ENCODE measurements around the gene NEU4. TPM values are rescaled to one million over a fixed set of nuclear protein-coding genes. Genes with fewer than 3 reads are reported as not detected.

Gene NEU4
- total RNA-seq, 4 donors from 2014 or later, result 58.1 to 195 (median 93.9) TPM

DNA sequence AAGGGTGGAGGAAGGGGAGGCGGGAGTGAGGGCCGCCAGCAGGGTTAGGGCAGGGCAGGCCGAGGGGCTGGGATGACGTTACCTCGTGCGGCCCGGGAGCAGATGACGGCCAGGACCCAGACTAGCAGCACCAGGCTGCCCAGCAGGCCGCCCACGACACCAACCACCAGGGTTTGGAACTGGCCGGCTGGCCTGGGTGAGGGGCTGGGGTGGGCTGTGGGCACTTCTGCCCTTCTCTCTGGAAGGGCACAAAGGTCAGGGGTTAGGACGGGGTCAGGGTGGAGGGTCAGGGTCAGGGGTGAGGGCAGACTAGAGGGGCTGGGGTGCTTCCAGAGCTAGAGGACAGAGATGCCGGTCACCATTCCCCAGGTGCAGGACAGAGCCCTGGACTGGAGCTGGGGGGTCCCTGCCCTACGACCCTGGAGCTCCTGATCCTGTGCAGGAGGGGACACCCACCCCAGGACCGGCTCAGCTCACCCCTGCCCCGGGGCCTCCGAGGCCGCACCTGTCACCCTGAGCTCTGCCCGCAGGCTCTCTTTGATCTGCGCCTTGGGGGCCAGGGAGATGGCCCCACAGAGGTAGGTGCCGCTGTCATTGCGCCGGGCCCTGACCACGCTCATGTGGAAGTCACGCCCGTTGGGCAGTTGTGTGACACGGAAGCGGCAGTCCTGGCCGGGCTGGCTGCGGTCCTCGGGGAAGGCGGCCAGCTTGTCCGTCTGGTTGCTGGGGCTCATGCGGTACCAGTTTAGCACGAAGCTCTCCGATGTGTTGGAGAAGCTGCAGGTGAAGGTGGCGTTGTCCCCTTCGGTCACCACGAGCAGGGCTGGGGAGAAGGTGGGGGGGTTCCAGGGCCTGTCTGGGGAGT lies 43.4 kb downstream of the NEU4 start:
- Histone ChIP-seq H3K36me3 (no peaks in the 10 kb centered on the region), H3K27ac (no peak overlapping the region), H3K4me1 (no peaks in the 10 kb centered on the region), H3K27me3 (peaks cover 2% of the 10 kb centered on the region), H3K4me3 (no peak overlapping the region), H3K9me3 (no peaks in the 10 kb centered on the region)
- no peak for DNase-seq
- 65 to 89% methylated on average over 4 to 27 of the region's 39 CpGs for WGBS, 2 donors (ENCODE audit: low coverage in 1 of 2)
- TF ChIP-seq POLR2A (IDR thresholded peaks at IDR 0.05) (no peak), EP300 (IDR thresholded peaks at IDR 0.05; ENCODE audit: low read depth) (no peak), POLR2AphosphoS5 (IDR thresholded peaks at IDR 0.05) (no peak)
- TF ChIP-seq, protein P1, sequence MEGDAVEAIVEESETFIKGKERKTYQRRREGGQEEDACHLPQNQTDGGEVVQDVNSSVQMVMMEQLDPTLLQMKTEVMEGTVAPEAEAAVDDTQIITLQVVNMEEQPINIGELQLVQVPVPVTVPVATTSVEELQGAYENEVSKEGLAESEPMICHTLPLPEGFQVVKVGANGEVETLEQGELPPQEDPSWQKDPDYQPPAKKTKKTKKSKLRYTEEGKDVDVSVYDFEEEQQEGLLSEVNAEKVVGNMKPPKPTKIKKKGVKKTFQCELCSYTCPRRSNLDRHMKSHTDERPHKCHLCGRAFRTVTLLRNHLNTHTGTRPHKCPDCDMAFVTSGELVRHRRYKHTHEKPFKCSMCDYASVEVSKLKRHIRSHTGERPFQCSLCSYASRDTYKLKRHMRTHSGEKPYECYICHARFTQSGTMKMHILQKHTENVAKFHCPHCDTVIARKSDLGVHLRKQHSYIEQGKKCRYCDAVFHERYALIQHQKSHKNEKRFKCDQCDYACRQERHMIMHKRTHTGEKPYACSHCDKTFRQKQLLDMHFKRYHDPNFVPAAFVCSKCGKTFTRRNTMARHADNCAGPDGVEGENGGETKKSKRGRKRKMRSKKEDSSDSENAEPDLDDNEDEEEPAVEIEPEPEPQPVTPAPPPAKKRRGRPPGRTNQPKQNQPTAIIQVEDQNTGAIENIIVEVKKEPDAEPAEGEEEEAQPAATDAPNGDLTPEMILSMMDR (IDR thresholded peaks at IDR 0.05), result no peak
- in situ Hi-C loops (cut with MboI; ENCODE audit: low pct_ligation_motif_present in 1 of 4, low pct_unique_long_range_greater_than_20kb in 1 of 4, low sequenced_read_pairs in 3 of 4) (no loop called here), intact Hi-C loops (cut with DNase I; ENCODE audit: low total_unique reads) (no loop called here)

DNA sequence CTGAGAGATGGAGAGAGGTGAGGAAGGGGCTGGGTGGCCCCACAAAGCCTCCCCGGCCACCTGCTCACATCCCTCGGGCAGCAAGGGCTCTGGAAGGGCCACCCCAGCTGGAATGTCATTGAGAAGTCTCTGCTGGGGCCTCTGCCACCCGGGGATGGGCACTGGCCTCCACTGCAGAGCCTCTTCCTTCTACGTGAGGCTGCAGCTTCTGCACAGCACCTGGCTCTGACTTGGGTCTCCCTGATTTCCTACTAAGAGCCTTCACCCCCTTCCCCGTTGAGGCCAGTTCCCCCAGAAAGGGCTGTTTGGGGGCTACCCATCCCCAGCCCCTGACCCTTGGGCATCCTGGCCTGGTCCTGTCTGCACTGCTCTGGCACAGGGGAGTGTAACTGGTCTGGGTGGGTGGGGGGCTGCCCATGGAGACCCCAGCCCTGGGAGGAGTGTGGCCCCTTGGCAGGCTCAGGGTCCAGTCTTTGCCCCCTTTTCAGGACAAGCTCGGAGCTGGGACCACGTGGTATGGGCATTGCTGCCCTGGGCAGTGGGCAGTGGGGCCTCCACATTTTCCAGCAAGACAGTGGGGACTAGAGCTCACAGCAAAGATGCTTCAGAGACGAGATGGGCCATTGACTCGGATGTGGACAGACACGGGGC lies 44.1 kb downstream of the NEU4 start:
- Histone ChIP-seq H3K36me3 (no peaks in the 10 kb centered on the region), H3K27ac (no peak overlapping the region), H3K9me3 (no peaks in the 10 kb centered on the region), H3K4me1 (no peaks in the 10 kb centered on the region), H3K27me3 (peaks cover 7% of the 10 kb centered on the region), H3K4me3 (no peak overlapping the region)
- intact Hi-C loops (cut with DNase I; ENCODE audit: low total_unique reads) (no loop called here), in situ Hi-C loops (cut with MboI; ENCODE audit: low pct_ligation_motif_present in 1 of 4, low pct_unique_long_range_greater_than_20kb in 1 of 4, low sequenced_read_pairs in 3 of 4) (no loop called here)
- no peak for TF ChIP-seq POLR2A (IDR thresholded peaks at IDR 0.05)
- DNase-seq, result no peak
- WGBS, 2 donors (ENCODE audit: low coverage in 1 of 2), result 82% methylated on average over 10 of the region's 10 CpGs; no CpG with 5 or more reads in 1 of the 2 donors

GRCh38 chr2:241853651-241854341 lies 44.8 kb downstream of the NEU4 start:
- H3K9me3 ChIP-seq, result no peaks in the 10 kb centered on the region
- TF ChIP-seq EP300 (IDR thresholded peaks at IDR 0.05; ENCODE audit: low read depth) (no peak), POLR2A (IDR thresholded peaks at IDR 0.05) (no peak), POLR2AphosphoS5 (IDR thresholded peaks at IDR 0.05) (no peak)
- TF ChIP-seq, protein P1 (IDR thresholded peaks at IDR 0.05), result no peak
- no peak overlapping the region for H3K27ac ChIP-seq
- H3K4me3 ChIP-seq, result no peak overlapping the region
- DNase-seq, result no peak
- peaks cover 7% of the 10 kb centered on the region for H3K27me3 ChIP-seq
- intact Hi-C loops (cut with DNase I; ENCODE audit: low total_unique reads), result no loop called here
- no peaks in the 10 kb centered on the region for H3K36me3 ChIP-seq
- H3K4me1 ChIP-seq, result peaks cover 0 to 2% (median 1%) of the 10 kb centered on the region in 4 donors
- 77% methylated on average over 19 of the region's 27 CpGs; no CpG with 5 or more reads in 1 of the 2 donors for WGBS, 2 donors (ENCODE audit: low coverage in 1 of 2)
- in situ Hi-C loops (cut with MboI; ENCODE audit: low pct_ligation_motif_present in 1 of 4, low pct_unique_long_range_greater_than_20kb in 1 of 4, low sequenced_read_pairs in 3 of 4), result no loop called here

- Histone ChIP-seq H3K9me3 (no peaks in the 10 kb centered on the region), H3K27me3 (peaks cover 14% of the 10 kb centered on the region), H3K36me3 (no peaks in the 10 kb centered on the region), H3K4me3 (no peak overlapping the region), H3K4me1 (peaks cover 5 to 10% (median 9%) of the 10 kb centered on the region in 4 donors), H3K27ac (no peak overlapping the region)
- DNase-seq, result no peak
- in situ Hi-C loops (cut with MboI; ENCODE audit: low pct_ligation_motif_present in 1 of 4, low pct_unique_long_range_greater_than_20kb in 1 of 4, low sequenced_read_pairs in 3 of 4), result no loop called here
- no peak for TF ChIP-seq EP300 (IDR thresholded peaks at IDR 0.05; ENCODE audit: low read depth)
- TF ChIP-seq, protein P1 (IDR thresholded peaks at IDR 0.05), result no peak
- TF ChIP-seq POLR2AphosphoS5 (IDR thresholded peaks at IDR 0.05), result no peak
- no peak for TF ChIP-seq POLR2A (IDR thresholded peaks at IDR 0.05)
- WGBS, 2 donors (ENCODE audit: low coverage in 1 of 2), result 70 to 95% methylated on average over 4 to 17 of the region's 21 CpGs
- intact Hi-C loops (cut with DNase I; ENCODE audit: low total_unique reads), result no loop called here
These were observed 45.6 kb downstream of the NEU4 start for GRCh38 chr2:241854342-241855244.

All from transverse colon (tissue), 4 donors.